HG02981 (cell line): Measurements from ENCODE around the gene AP3B1.
"Not testable (repeated sequence)": the region's sequence is repeated elsewhere in the genome, so short reads cannot be mapped to it uniquely, and the experiment has no call there.

Experiments used
- ATAC-seq: cut with Tn5 transposase; IDR thresholded peaks from one replicate; pipeline ENCODE4 v1.9.1; 2021; ENCODE audit warnings: mild to moderate bottlenecking, moderate library complexity; ENCODE audit not compliant: unreplicated experiment

AP3B1 gene

DNA sequence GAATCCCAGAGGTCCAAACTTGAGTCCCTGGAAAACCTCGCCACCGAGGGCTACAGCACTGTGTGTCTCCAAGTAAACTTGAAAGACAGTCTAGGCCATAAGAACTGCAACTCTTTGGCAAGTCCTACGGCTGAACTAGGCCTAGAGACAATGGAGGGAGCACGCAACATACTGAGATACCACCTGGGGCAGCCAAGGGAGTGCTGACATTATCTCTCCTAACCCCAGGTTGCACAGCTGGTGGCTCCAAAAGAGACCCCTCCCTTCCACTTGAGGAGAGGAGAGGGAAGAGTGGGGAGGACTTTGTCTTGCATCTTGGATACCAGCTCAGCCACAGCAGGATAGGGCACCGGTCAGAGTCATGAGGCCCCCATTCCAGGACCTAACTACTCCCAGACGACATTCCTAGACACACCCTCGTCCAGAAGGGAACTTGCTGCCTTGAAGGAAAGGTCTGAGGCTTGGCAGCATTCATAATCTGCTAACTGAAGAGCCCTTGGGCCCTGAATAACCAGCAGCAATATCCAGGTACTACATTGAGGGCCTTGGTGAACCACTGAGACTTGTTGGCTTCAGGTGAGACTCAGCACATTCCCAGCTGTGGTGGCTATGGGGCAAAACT is 42.7 kb downstream of the AP3B1 start:
- no peak for ATAC-seq

DNA sequence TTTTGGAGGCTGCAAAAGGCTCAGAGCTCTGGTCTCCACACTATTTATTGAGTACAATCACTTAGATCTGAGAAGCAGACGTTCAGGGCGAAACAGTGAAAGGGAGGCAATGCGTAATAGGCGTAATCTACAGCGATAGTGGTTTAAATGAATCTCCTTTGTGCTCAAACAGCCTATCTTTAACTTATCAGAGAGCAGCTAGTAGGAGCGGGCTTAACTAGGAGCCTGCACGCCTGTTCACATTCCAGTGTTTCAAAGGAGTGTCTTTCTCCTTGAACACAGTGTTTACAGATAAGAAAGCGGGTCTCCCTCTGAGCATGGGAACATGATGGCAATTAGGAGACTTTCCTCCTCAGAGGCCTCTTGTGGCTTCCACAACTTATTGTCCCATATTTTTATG is 49.4 kb downstream of the AP3B1 start:
- ATAC-seq: no peak

DNA sequence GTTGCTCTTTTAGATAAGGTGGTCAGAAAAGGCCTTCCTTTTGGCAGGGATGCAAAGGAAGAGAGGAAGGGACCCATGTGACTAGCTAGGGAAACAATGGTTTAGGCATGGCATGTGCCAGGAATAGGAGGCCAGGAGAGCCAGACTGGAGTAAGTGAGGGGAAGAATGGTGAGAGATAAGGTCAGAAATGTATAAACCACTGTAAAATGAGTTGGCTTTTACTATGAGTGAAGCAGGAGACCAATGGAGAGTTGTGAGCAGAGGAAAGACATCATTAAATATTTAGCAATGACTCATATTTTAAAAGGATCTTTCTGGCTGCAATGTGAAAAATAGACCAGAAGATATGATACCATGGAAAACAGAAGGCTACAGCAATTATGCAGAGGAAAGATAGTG is 50.9 kb downstream of the AP3B1 start:
- no peak for ATAC-seq

DNA sequence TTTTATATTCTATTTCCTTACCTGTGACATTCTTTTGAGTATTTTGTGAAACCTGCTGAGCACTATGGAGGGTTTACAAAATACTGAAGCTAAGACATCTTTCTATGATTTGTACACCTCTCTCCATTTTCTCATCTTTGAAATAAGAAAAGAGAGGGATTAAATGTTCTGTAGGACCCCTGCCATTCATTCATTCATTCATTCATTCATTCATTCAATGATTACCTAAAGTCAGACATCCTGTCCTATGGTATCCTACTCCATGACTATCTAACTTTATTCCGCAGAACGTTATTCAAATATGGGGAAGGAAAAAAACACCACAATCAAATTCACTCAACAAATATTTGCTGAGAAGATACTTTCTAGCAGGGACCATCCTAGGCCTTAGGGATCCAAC is 51.4 kb downstream of the AP3B1 start:
- ATAC-seq: no peak

DNA sequence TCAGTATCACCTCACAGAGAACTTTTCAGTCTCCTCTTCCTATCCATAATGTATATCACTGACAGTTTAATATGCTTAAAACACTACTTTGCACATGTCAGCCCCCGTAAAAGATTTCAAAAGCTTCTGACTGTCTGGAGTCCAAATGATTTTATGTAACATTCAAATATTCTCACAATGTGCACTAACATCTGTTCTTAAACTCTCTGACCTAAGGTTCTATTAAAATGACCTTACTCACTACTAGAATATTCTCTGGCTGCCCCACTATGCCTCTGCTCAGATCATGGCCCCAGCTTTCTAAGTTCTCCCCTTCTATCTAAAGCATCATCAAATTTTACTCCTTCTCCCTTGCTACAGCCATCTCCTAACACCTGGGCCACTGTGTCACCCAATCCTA is 52.5 kb downstream of the AP3B1 start:
- no peak for ATAC-seq

DNA sequence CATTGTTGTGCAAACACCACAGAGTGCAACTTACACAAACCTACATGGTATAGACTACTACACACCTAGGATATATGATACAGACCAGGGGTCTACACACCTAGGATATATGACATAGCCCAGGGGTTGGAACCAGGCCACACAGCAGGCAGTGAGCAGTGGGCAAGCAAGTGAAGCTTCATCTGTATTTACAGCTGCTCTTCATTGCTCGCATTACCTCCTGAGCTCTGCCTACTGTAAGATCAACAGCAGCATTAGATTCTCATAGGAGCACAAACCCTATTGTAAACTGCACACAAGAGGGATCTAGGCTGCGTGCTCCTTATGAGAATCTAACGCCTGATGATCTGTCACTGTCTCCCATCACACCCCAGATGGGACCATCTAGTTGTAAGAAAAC is 56.6 kb downstream of the AP3B1 start:
- ATAC-seq: no peak

DNA sequence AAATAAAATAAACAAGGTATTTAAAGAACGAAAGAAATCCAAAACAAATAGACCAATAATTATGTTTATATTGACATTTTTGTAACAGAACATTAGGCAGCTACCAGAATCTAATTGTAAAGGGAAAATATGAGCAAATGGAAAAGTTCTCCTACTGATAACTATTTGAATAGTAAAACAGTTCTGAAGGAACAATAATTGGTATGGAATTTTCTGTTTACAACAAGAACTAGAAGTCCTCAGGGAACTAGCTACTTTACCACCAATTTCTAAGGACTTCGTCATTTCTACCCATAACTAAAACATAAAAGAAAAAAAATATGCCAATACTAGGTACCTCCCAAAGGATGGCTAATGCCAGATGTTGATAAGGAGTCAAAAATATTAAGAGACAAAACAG is 58.5 kb downstream of the AP3B1 start:
- ATAC-seq: no peak

DNA sequence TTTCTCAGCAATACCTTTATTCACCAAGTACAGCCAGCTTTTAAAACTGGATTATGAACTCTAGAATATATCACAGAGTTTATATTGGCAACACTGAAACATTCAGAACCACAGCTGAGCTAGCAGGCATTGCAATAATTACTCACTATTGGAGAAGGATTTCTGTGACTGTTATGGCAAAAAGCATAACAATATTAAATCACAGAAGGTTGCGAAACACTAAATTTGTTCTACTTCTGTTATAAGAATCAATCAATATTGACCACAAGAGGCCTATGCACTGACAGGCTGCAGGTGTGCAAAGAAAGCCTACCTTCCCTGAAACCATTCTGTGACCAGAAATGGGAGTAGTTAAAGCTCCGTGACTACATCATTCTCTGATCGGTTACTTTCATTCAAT is 59.2 kb downstream of the AP3B1 start:
- no peak for ATAC-seq

DNA sequence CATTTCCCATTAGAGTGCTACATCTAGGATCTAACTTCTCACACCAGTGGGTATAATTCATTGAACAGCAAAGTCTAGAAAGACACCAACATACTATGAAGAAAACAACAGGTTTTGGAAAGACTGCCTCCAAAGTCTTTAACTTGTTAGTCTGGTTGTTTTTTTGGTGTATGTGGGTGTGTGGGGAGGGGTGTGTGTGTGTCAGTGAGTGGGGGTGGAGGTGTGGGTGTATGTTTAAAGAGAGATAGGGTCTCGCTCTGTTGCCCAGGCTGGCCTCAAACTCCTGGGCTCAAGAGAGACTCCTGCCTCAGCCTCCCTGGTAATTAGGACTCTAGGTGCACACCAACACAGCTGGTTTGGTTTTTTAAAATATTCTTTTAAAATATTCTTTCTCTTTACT is 59.7 kb downstream of the AP3B1 start:
- no peak for ATAC-seq

DNA sequence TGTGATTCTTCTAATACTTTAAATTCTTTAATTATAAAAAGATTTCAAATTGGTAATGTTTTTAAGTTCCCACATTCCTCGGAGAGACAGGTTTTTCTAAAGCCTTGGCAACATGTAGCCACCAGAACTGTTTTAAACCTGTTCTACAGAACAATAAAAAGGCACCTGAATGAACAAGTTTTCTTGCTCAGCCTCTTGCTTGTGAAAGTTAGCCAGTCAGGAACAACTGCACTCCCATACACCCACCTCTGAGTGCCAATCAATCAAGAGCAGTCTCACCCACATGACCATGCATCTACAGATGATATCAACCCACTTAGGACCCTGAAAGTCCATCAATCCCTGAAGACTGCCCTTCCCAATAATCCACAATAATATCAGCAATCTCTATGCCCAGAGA is 62.3 kb downstream of the AP3B1 start:
- ATAC-seq: no peak

DNA sequence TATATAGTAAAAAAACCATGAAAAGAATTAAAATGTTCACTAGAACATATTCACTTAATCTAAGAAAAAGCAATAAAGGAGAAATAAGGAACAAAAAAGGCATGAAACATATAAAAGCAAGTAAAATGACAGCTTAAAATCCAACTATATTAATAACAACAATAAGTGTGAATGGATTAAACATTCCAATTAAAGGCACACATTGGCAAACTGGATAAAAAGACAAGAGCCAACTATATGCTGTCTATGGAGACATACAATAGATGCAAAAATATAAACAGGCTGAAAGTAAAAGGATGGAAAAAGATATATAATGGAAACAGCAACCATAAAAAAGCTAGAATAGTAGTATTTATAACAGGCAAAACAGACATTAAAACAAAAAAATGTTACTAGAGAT is 70.1 kb downstream of the AP3B1 start:
- ATAC-seq: no peak

DNA sequence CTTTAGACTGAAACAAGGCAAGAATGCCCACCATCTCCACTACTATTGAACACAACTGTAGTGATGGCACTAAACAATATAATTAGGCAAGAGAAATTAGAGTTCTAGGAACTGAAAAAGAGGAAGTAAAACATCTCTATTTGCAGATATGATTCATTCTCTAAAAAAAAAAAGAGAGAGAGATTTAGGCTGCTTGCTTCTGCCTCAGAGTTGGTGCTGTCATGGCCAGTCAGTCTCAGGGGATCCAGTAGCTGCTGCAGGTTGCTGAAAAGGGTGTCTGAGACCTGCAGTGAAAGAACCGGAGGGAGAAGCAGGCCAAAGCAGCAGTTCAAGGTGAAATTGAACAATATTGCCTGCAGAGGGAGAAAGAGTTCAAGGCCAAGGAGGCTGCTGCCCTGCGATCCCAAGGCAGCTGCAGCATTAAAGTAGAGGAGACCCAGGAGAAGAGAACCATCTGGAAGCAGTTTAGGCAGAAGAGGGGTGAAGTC is 72.5 kb downstream of the AP3B1 start:
- ATAC-seq: peak; percentile 100

DNA sequence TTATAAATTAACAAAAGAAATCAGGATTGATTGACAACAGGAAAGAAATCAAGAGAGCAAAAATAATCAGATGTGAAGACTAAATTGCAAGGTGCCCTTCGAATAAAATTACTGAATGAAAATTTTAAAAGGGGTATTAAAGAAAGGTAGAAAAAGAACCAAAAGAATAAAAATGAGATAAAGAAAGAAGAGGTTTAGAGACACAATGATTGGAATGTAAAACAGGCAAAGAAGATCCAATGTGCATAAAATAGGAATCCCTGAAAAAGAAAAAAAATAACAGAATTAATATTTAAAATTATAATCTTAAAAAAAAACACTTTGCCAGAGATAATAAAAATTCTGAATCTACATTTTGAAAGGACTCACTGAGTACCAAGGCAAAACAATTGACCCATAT is 73.0 kb downstream of the AP3B1 start:
- no peak for ATAC-seq

DNA sequence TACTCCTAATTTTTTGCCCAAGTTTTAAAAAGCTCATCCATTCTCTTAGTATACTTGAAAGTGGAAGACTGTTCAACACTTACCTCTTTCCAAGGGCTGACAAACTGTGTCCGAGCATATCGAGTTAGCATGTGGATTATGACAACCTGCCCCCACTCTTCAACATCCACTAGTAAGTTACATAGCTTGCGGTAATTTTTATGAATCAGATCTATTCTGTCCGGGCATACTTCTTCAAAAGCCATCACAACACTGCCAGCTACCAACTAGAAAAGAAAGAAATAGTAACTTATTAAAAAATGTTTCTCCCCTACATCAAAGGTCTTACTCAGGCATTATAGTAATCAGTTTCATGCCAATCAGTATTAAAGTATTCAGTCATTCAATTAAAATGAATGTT is 78.5 kb downstream of the AP3B1 start:
- no peak for ATAC-seq

DNA sequence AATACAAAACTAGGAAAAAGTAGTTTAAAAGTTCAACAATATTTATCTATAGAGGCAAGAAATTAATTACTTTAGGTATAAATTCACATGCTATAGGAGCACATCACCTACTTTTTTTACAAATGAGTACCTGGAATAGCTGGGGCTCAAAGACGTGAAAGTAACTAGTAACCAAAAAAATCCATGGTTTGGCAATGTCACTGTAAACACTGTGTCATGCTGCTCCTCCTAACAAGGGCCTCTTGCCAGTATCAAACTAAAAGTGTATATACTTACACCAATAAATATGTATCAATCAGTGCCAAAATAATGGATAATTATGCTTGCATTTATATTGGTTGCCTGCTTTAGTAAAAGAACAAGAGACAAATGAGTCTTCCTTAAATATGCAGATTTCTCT is 78.9 kb downstream of the AP3B1 start:
- no peak for ATAC-seq

DNA sequence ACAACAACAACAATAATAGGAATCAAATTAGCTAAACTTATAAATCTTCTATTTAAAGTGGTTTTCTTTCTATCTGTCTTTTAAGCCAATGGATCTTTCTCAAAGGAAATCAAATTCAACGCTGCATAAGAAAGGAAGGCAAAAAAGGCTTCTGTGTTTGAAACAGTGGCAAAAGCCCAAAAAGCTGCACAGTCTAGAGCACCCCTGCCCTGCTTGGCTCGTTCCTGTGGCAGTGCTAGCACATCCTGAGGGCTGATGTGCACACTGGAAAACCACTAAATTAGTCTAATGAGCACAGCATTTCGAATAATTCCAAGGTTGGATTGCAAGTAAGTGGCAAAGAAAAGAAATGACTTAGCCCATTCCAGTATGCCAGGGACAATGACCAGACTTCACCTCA is 80.7 kb downstream of the AP3B1 start:
- ATAC-seq: no peak

DNA sequence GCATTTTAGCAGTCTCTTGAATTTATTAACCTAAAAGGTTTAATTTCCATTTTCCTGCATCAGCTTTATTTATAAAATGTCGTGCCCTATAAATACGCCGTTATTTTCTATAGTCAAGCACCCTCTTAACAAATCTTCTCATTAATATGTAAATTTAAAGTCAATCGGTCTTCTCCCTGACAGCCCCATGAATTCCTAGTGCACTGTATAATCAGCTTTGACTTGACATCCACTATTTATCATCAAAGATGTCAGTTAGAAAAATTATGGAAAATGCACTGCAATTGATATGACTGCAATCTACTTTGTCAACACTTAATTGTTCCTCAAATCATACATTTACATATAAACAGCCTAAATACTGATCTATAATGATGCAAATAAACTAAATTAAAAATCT is 83.4 kb downstream of the AP3B1 start:
- no peak for ATAC-seq

DNA sequence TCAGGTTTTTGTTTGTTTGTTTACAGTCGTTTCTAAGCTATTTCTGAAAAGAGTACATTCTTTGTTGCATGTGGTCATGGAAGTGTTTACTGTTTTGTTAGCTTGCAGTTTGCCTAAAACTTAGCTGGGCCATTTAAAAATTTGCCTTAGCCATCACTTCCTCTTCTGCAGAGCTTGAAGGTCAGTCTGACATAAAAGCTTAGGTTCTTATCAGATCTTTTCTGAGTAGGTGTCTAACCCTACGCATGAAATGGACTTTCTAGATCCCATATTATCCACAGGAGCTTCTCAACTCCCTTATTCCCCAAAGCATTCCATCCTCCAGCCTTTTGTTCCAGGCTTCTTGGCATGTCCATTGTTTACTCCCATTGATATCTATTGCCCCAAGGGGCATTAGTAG is 90.3 kb downstream of the AP3B1 start:
- no peak for ATAC-seq

DNA sequence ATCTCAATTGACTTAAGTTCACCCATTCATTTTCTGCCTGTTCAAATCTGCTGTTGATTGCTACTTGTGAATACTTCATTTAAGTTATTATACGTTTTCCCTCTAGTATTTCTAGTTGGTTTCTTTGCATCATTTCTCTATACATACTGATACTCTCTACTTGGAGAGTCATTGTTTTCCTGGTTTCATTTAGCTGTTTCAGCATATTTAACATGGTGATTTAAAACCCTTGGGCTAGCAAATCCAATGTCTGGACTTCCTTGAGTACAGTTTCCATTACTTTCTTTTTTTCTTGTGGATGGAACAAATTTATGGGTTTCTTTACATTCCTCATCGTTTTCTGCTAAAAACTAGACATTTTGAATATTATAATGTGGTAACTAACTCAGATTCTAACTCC is 90.7 kb downstream of the AP3B1 start:
- no peak for ATAC-seq

DNA sequence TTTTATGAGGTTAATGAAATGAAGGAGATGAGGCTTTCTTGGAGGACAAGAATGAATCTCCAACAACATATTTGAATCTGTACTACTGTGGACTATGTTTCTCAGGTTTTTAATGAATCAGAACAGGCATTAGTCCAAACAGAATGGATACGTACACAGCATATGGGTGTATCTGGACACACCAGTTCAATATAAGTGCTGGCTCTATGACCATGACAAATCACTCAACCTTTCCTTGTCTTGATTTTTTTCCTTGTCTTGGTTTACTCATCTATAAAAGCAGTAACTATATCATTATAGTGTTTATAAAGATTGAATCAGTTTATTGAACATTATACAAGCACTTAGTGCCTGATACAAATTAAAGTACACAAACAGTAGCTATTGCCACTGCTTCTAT is 104.1 kb downstream of the AP3B1 start:
- ATAC-seq: no peak

DNA sequence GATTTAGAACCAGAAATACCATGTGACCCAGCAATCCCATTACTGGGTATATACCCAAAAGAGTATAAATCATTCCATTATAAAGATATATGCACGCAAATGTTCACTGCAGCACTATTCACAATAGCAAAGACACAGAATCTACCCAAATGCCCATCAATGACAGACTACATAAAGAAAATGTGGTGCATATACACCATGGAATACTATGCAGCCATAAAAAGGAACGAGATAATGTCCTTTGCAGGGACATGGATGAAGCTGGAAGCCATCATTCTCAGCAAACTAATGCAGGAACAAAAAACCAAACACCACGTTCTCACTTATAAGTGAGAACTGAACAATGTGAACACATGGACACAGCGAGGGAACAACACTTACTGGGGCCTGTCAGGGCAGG is 105.8 kb downstream of the AP3B1 start:
- ATAC-seq: not testable (repeated sequence)

DNA sequence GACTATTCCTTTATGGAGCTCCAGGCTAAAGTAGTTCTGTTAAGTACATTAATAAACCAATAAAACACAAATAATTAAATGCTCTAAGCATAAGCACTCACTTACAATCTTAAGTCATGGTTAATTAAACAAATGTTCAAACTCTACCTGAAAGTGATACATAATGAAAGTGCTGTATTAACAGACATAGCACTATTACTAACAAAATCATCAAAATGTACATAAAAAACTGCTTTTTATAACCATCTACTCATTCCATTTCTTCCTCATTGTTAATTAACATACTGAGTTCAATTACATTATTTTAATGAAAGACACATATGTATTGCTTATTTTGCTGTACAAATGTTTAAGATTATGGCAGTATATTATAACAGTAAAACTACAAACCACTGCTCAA is 107.3 kb downstream of the AP3B1 start:
- ATAC-seq: no peak

DNA sequence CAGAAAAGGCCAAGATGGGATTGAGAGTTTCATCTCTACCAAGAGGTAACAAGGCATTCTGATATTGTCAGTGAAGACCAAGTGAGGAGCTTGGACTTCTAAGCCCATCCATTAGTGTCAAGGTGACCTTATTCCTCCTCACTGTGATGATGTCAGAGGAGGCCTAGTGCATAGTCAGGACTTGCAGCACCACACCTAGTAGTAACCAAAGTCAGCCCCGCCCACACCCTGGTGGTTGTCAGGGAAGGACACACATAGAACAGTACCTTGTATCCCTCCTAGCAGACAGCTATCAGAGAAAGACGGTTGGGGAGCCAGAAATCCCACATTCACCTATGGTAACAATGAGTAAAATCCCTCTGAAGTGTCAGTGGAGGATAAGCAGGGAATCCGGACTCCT is 111.7 kb downstream of the AP3B1 start:
- no peak for ATAC-seq

DNA sequence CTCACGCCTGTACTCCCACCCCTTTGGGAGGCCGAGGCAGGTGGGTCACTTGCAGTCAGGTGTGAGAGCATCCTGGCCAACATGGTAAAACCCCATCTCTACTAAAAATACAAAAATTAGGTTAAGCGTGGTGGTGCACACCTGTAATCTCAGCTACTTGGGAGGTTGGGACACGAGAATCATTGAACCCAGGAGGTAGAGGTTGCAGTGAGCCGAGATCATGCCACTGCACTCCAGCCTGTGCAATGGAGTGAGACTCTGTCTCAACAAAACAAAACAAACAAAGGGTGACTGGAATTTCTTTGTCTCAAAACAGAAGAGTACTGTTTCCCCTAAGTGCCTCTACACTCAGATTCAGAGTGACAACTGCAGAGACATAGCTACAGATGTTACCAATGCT is 116.1 kb downstream of the AP3B1 start:
- no peak for ATAC-seq
